Suppressor macrophage treated with lipopolysaccharide for 1 hour (primary cell): ENCODE data around the gene TRIM29.
"Not testable (repeated sequence)": the region's sequence is repeated elsewhere in the genome, so short reads cannot be mapped to it uniquely, and the experiment has no call there.

Experiments
- DNase-seq, 3 donors: peaks; one replicate each; pipeline ENCODE4 v3.0.0-alpha.2; 2020 to 2022

The TRIM29 gene

DNA sequence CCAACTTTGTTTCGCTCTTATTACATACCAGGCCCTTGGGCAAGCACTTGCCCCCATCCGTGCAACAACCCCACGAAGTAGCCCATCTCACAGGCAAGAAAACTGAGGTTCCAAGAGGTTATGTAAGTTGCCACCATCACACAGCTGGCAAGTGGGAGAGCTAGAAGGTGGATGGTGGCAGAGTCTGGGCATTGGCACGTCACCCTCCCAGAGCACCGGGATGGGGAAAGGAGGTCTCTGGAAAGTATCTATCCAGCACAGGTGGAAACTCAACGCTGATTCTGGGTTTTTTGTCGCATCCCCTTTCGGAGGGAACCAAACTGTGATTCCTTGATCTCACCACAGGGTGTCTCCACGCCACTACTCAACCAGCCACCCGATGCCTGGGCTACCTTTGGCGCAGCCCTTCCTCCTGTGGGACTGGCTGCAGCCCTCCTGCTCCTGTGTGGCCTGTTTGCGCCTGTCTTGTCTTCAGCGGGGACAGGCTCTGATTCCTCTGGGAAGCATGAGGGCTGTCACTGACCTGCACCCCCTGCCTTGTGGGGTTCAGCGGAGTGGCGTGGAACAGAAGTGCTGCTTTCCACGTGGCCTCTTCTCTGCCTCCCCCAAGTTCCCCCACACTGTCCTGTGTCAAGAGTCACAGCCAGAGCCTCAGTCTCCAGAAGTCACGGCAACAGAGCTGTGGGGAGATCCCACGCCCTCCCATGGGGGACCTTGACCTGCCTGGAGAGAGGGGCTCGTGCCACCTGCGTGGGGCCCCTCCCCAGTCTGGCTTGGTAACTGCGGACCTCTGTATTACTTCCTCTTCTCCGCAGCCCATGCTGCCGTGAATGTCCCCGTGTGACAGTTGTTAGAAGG, 34.4 kb upstream of the TRIM29 start:
- peak; percentile 76 to 82 (median 81) for DNase-seq

DNA sequence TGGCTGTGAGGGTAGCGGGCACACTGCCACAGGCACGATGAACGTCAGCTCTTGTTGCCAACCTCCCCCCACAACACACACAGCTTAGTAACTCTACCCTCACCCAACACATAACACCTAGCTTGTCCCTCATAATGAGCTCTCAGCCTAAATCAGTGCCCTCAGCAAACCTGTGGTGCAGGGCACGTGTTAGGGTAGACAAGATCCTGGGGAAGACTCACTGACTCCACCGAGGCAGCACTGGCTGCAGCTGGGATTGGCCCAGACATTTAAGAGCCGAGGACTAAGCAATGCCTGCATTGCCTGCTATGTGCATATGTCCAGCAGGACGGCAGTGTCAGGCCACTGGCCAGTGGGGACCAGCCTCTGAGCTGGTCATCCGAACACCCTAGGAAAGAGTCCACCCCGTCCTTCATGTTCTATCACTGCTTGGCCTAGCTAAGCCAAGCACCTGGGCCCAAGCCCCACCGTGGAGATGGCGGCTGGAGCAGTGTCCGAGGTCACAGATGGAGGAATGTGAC, 32.9 kb upstream of the TRIM29 start:
- no peak for DNase-seq

DNA sequence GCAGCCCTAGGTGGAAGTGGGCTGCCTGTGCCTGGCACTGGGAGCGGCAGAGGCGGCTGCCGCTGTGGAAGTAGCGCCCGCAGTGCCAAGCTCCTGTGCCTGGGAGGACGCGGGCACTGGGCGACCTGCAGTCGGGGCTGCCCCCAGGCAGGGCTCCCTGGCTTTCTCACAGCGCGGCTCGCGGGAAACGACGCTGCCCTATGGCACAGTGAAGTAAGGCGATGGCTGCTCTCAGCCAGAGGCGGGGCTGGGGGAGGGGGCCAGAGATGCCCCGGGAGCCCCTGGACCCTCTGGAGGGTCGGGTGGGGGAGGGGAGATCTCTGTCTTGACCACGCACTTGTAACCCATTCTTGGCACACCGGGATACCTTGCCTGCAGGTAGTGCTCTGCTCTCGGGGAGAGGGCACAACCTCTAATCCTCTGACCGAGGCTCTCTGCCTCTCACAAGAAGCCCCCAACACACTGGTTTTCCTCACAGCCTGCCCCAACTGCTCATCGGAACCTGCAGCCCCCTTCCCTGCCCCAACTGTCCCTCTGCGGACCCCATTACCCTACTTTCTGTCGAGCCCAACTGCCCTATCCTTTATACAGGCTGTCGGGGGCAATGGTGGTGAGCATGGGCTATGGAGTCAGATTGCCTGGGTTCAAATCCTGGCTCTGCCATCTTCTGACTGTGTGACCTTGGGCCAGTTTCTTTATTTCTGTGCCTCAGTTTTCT, 32.2 kb upstream of the TRIM29 start:
- no peak for DNase-seq

DNA sequence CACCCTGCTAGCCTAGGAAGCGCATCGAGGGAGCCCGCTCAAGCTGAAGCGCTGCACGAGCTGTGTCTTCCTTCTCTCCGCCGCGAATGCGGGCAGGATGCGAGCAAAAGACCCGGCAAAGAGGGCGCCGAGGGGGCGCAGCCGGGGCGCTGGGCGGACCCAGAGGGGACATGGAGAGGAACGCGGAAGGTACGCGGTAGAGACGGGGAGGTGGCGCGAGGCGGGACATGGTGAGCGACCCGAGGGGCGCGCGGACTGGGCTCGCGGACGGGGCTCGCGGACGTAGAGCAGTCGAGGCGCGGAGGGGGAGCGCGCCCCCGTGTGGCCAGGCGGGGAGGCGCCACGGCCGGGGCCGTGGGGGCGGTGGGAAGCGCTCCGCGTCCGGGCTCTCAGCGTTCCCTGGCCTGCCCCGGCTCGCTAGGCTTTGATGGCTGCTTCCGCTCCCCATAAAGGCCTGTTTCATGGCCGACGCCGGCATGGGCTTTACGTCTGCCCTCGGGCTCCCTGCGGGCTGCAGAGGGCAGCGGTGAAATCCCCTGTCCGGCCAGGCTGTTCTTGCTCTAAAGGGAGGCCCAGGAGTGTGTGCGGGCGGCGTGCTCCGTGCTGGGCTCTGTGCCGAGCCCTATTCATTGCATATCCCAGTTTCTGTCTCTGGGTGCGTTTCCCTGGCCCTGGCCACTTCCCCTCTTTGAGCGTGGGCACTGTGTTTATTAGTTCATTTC, 31.2 kb upstream of the TRIM29 start:
- peak; percentile 81 to 91 (median 87) for DNase-seq

DNA sequence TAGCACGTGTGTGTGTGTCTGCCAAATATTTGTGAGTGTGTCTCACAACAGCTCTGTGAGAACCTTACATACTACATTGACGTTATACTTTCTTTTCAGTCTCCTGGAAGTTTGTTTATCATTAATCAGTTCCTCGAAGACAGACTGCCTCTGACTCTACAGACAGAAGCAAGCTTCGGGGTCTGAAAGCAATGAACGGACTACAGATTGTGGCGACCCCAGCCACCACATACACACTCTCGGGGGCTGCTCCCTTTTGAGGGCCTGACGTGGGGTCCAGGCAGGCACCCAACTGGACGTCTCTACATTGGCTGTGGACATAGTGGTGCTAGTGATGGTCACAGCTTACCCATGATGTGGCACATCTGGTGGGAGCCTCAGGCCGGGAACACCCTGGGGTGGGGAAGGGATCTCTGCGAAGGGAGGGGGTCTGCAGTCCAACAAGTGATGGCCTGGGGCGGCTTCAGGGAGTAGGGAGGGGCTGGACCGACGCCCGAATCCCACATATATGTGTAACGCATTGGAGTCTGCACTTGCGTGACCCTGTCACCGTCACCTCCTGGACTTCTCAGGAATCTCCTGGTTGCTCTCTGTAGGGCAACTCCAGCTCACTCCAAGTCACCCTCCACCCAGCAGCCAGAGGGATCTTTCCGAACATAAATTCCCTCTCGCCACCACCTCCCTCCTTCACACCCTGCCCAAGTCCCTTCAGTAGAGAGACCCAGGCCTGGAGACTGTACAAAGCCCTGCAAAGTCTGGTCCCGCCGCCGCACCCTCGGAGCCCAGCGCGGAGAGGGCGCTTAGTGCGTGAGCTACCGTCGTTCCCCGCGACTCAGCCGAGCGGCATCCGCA, 30.4 kb upstream of the TRIM29 start:
- no peak for DNase-seq

DNA sequence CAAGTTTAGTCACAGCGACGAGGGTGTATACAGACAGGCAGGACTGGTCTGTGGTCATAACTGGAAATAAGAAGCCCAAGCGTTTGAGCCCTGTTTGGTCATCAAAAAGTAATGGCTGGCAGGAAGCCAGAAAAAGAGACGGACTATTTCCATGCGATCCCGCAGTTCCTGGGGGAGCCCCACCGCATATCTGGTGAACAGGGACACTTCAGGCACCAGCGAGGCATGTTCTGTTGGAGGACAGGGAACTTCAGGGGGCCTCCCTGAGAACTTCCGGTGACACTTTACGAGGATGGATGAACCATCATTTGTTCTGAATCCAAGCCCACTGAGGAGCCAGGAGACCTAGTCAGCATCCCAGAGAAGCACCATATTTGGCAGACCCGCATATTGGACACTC, 29.7 kb upstream of the TRIM29 start:
- DNase-seq: no peak

DNA sequence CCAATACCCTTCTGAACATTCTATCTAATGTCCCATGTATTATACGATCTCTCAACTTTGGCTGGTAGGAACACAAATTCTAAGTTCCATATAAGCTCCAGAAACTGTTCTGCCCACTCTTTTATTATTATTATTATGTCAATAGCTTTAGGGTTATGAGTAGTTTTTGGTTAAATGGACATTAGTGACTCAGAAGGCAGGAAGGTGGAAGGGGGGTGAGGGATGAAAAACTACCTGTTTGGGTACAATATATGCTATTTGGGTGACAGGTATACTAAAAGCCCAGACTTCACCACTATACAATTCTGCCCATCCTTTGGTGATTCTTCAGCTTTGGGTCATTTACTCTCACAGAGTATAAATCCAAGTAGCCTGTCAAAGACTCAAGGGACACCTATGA, 22.5 kb upstream of the TRIM29 start:
- DNase-seq: no peak

DNA sequence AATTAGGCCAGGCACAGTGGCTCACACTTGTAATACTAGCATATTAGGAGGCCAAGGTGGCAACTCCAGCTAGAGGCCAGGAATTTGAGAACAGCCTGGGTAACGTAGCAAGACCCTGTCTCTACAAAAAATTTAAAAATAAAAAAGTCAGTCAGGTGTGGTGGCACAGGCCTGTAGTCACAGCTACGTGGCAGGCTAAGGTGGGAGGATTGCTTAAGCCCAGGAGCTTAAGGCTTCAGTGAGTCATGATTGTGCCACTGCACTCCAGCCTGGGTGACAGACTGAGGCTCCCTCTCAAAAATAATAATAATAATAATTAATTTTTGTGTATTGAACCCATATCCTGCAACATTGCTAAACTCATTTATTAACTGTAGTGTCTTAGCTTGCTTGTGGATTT, 15.3 kb upstream of the TRIM29 start:
- DNase-seq: no peak

DNA sequence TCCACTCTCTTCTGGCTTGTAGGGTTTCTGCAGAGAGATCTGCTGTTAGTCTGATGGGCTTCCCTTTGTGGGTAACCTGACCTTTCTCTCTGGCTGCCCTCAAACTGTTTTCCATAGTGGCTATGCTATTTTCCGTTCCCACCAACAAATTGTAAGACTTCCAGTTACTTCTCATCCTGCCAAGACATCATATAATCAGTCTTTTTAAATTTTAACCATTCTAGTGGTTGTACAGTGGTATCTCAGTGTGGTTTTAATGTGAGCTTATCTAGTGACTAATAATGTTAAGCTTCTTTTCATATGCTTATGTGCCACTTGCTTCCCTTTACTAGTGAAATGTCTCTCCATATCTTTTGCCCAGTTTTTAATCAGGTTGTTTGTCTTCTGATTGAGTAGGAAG, 13.6 kb upstream of the TRIM29 start:
- DNase-seq: no peak

DNA sequence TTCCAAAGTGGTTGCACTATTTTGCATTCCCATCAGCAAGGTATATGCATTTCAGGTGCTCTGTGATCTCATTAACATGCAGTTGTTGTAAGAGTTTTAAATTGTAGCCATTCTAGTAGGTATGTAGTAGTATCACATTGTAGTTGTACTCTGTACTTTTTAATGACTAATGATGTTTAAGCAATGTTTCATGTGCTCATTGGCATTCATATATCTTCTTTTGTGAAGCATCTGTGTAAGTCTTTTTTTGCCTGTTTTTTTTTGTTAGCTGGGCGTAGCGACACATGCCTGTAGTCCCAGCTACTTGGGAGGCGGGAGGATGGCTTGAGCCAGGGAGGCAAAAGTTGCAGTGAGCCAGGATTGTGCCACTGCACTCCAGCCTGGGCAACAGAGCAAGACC, 11.3 kb upstream of the TRIM29 start:
- DNase-seq: peak in 1 of 3 donors; percentile 11

DNA sequence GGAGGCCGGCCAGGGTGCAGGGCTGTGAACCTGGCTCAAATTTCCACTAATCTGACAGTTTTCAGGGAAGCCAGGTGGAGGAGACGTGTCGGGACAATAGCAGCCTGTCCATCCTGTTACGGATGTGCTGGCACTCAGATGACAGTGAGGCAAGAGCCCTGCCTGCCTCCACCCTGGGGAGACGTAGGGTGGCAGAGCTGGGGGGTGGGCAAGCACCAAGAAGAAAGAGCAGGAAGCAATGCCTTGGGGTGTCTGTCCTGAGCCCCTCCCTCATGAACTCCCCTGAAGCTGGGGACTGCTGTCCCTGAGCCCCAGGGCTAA, 10.0 kb upstream of the TRIM29 start:
- no peak for DNase-seq

DNA sequence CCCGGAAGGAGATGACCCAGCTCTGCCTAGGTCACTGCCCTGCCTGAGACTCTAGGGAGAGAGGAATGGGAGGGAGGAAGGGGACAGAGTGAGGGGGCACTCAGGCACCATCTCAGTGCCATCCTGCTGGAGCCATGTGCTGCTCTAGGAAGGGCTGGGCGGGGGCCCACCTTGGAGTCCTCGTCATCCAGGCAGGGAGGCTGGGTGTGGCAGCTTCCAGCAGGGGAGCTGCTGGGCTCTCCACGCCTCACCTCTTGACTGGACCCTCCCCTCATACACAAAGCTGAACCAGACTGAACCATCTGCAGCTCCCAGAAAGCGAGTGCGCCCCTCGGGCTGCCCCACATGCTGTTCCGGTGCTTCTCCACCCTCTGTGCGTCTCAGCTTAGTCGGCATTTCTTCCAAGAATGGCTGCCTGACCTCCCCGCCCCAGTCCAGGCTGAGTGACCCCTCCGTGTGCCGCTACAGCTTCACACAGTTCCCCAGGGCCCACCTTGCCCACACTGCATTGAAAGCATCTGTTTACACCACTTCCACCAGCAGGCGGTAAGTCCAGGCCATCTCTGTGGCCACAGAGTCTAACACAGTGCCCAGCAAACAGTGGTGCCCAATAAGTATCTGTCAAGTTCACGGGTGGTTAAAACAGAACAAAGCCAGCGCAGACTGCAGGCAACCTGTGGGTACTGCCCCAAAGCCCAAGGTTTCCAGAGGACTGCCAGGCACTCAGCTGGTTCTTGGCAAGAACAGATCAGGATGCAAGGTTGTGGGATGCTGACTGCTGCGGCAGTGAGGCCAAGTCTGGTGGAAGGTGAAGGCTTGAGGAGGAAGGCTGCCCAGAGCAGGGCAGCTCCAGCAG, 9.4 kb upstream of the TRIM29 start:
- DNase-seq: no peak

DNA sequence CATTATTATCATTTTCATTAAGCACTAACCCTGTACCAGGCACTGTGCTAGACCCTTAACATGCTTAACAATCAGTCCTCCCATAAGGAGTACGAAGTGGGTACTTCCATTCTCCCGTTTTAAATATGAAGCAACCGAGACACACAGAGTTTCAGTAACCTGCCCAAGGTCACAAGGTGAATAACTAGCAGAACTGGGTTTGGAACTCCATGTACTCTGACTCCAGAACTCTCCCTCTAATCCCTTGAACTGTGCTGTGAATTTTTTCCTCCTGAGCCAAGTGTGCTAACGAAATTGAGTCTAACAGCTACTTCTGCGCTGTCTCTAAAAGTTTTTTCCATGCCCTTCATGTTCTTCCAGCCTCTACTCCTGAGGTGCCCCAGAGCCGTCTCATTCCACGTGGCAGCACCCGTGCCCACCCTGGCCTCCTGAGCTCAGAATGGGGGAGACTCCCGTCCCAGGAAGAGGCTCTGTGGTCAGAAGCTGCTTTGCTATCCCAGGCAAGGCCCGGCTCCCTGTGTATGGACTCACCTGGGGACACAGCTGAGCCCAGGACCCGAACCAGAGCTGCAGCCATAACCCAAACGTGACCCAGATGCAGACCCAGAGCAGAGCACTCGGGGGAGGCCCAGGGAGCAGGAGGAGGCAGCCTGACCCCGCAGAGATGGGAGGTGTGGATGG, 8.6 kb upstream of the TRIM29 start:
- no peak for DNase-seq

DNA sequence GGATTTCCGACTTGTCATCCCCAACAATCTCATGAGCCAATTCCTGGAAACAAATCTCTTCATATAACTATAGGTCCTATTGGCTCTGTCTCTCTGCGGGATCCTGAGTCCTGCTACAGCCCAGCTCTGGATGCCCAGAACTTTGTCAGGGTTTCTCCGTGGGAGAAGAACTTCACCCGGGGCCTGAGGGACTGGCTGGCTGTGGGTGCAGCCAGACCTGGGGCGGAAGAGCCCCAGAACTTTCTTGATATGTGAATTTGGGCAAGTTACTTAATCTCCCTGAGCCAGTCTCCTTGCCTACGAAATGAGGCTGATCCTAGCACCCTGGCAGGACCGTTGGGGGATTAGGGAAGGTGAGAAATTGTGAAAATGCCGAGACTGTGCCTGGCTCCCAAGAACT, 6.6 kb upstream of the TRIM29 start:
- no peak for DNase-seq

DNA sequence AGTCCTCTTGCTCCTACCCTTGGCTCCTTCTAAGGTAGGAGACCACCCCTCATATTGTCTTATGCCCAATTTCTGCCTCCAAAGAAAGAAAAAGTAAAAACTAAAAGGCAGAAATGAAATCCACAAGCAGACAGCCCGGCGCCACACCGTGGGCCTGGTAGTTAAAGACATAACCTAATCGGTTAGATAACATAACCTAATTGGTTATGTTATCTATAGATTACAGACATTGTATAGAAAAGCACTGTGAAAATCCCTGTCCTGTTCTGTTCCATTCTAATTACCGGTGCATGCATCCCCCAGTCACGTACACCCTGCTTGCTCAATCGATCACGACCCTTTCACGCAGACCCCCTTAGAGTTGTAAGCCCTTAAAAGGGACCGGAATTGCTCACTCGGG, 5.6 kb upstream of the TRIM29 start:
- DNase-seq: not testable (repeated sequence)

DNA sequence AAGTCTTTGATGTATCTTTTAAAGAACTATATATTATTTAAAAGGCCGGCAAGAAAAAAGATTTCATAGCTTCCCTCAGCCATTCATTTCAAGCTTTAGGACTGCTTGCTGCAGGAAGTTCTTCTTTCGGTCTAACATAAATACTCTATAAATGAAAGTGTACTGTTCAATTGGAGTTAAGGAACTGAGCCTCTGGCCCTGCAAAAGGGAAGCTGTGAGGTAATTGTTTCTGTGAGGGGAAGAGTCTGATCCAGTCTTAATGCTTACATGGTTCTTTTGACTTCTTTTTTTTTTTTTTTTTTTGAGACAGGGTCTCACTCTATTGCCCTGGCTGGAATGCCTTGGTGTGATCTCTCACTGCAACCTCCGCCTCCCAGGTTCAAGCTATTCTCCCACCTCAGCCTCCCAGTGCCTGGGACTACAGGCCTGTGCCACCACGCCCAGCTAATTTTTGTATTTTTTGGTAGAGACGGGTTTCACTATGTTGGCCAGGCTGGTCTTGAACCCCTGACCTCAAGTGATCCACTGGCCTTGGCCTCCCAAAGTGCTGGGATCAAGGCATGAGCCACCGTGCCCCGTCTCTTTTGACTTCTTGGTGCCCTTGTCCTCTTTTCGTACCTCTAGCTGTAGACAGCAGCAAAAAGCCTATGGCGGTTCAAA, 4.7 kb upstream of the TRIM29 start:
- DNase-seq: peak; percentile 41 to 52 (median 47)

DNA sequence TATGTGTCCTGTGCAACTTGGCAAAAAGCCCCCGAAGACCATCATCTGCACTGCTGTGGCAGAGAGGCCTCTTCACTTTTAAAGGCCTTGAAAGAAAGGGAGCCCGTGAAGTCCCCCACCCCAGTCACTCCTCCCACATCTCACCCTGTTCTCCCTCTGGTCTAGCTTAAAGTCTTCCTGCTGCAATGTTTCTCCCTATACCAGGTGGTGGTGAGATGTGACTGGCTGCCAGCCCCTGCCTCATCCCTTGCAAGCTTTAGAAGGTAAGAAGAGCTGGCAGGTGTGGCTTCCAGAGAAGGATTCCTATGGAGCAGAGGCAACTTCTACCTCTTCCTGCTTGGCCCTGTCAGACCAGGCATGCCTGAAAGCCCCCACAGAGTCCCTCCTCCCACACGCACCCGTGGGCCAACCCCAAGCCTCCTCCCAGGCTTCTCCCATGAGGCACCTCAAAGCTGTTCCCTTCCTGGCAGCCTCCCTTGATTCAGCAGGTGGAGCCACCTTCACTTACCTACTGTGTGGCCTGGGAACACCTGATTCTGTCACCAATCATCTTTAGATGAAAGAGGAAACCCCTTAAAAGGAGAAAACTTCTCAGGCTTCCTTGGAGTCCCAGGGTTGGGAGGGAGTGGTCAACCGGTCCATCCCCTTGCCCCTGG, 4.0 kb upstream of the TRIM29 start:
- DNase-seq: peak in 2 of 3 donors; percentile 4 to 18

DNA sequence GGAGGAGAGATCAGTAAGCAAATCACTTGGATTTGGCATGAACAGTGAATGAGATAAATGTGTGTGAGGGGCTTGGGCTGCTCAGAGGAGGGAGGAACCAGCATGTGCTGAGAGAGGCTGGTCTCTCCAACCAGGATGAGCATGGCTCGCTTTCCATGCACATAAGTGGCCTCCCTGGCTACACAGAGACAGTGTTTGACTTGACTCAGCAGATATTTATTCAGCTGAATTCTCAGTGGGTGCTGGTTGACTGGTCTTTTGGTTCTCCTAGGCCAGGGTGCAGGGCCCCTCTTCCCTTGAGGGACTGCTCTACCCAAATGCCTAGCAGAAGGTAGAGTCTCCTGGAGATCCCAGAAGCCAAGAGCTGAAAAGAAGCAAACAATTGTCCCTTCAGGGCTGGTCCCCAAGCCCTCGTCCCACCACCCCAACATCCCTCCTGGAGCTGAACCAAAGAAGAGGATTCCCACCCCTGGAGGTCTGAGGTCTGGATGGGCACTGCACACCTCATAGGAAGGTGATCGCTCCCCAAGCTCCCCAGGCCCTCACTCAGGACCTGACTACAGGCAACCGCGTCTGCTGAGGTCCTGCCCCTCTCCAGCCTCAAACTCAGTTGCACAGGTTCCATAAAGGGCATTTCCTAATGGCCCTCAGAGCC, 3.3 kb upstream of the TRIM29 start:
- no peak for DNase-seq

DNA sequence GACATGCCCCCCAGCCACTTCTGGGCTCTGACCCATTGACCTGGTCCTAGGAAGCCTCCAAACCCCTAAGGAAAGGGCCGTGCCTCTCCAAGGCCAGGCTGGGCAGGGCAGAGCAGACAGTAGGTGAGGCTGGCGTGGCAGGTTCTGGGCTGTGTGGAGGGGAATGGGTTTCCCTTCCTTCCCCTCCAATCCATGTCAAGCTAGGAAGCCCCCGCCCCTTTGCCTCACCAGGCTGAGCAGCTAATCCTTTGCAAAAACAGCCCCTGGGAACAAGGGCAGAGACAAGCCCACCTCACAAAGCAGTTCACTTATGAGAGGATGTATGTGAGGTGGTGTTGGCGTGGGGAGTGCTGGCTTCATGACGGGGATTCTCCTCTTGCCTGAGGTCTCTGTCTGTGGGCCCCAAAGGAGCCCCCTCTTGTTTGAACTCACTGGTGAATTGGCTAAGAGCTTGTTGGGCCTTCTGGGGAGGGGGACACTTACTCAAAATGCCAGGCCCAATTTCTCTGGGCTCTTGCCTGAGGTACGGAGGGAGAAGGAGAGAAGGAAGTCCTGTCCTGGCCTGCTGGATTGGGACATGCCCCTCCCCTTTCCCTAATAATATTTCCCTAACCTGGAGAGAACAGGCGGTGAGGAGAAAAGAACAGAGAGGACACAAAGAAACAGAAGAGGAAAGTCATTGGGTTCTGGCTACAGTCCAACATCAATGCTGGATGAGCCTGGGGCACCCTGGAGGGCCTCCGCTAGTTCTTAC, 1.6 kb upstream of the TRIM29 start:
- no peak for DNase-seq
